ENCODE measurements around the gene GLIS1.

GRCh38 chr1:53470584-53470983 lies 268.4 kb downstream of the GLIS1 start:
- TF ChIP-seq CTCF (IDR thresholded peaks at IDR 0.05; ENCODE audit: poor library complexity, severe bottlenecking) (no peak), POLR2AphosphoS5 (IDR thresholded peaks at IDR 0.05) (no peak), MXI1 (conservative IDR thresholded peaks at IDR 0.05; ENCODE audit: poor library complexity, severe bottlenecking) (no peak), SMC3 (conservative IDR thresholded peaks at IDR 0.05; ENCODE audit: poor library complexity) (no peak), EZH2 (IDR thresholded peaks at IDR 0.05; ENCODE audit: borderline replicate concordance, insufficient read depth, low read length, poor library complexity, severe bottlenecking) (no peak)

Measured in neural cell (in vitro differentiated cells).